H1 (cell line): ENCODE measurements around the gene CNPY2. TPM values are rescaled to one million over a fixed set of nuclear protein-coding genes. Genes with fewer than 3 reads are reported as not detected.

ENCODE experiments used
- CTCF ChIA-PET: fragments of 300-600 bp; sonication (Branson Sonifier 250); formaldehyde crosslinking; loops from one replicate; lab custom pipeline; 2021; ENCODE audit not compliant: partially characterized antibody; lab: Charles Lee
- POLR2A ChIA-PET: fragments of 300-600 bp; sonication (Branson Sonifier 250); formaldehyde crosslinking; loops from one replicate; lab custom pipeline; 2021; ENCODE audit warnings: inconsistent platforms; ENCODE audit not compliant: partially characterized antibody; lab: Charles Lee
- DNase-seq, 2 experiments: peaks; one replicate each; pipeline versions ENCODE4 v3.0.0 to v3.0.0-alpha.2; 2010 to 2022; ENCODE audit warnings: low spot score in 2 of 2, low read depth in 1 of 2, mixed read lengths in 1 of 2
- FAIRE-seq: peaks from 2 replicates; lab custom pipeline; 2011; peaks lifted over from hg19 to GRCh38; lab: Jason Lieb, UNC
- H2AFZ ChIP-seq: 2 replicates; pipeline ENCODE4 v1.8.1; 2012; ENCODE audit warnings: low read length, inconsistent platforms
- H2AK5ac ChIP-seq: 2 replicates; pipeline ENCODE4 v1.6.1; 2013; ENCODE audit warnings: low read depth, low read length
- H2BK120ac ChIP-seq: replicated peaks from 2 replicates; pipeline ENCODE3; 2013; ENCODE audit warnings: low read depth, low read length, inconsistent platforms
- H2BK12ac ChIP-seq: 2 replicates; pipeline ENCODE4 v1.6.1; 2013; ENCODE audit warnings: low read depth, low read length
- H2BK15ac ChIP-seq: 2 replicates; pipeline ENCODE4 v1.6.1; 2013; ENCODE audit warnings: low read length
- H2BK20ac ChIP-seq: 2 replicates; pipeline ENCODE4 v1.6.1; 2013; ENCODE audit warnings: low read length
- H2BK5ac ChIP-seq: 2 replicates; pipeline ENCODE4 v1.6.1; 2013; ENCODE audit warnings: low read depth, low read length
- H3K14ac ChIP-seq: 2 replicates; pipeline ENCODE4 v1.6.1; 2013; ENCODE audit warnings: inconsistent platforms; ENCODE audit not compliant: insufficient read length
- H3K18ac ChIP-seq: 2 replicates; pipeline ENCODE4 v1.6.1; 2013; ENCODE audit warnings: low read length; ENCODE audit errors: extremely low read depth
- H3K23ac ChIP-seq: 2 replicates; pipeline ENCODE4 v1.6.1; 2013; ENCODE audit warnings: inconsistent platforms; ENCODE audit not compliant: insufficient read length
- H3K23me2 ChIP-seq: 2 replicates; pipeline ENCODE4 v1.6.1; 2013; ENCODE audit warnings: low read depth, low read length
- H3K27ac ChIP-seq: 2 replicates; pipeline ENCODE4 v1.6.1; 2011; ENCODE audit warnings: low read depth, low read length, inconsistent platforms
- H3K27me3 ChIP-seq, 4 experiments: replicated peaks in 1 of 4; 1 replicate in 1 of 4; 2 replicates in 3 of 4; pipeline versions ENCODE4 v1.6.1 to v1.8.1; 2011 to 2013; ENCODE audit warnings: low read length in 3 of 4, mild to moderate bottlenecking in 3 of 4, inconsistent platforms in 2 of 4, mixed read lengths in 2 of 4, moderate library complexity in 1 of 4; ENCODE audit not compliant: control insufficient read depth in 3 of 4, insufficient read depth in 3 of 4; ENCODE audit errors: extremely low read depth in 1 of 4
- H3K36me3 ChIP-seq, 4 experiments: 2 replicates each; pipeline versions ENCODE4 v1.6.1 to v1.8.1; 2011 to 2013; ENCODE audit warnings: mild to moderate bottlenecking in 4 of 4, low read length in 3 of 4, moderate library complexity in 2 of 4, control low read depth in 1 of 4, inconsistent platforms in 1 of 4; ENCODE audit not compliant: insufficient read depth in 4 of 4, control insufficient read depth in 2 of 4
- H3K4ac ChIP-seq: replicated peaks from 2 replicates; pipeline ENCODE3; 2013; ENCODE audit warnings: low read length, low read depth, mixed read lengths, inconsistent platforms; ENCODE audit not compliant: insufficient read length
- H3K4me1 ChIP-seq, 4 experiments: replicated peaks in 1 of 4; 1 replicate in 1 of 4; 2 replicates in 3 of 4; pipeline versions ENCODE4 v1.6.1 to v1.8.1; 2011 to 2013; ENCODE audit warnings: low read length in 3 of 4, inconsistent platforms in 2 of 4, mixed read lengths in 1 of 4; ENCODE audit not compliant: insufficient read depth in 4 of 4, control insufficient read depth in 3 of 4
- H3K4me2 ChIP-seq, 2 experiments: 2 replicates each; pipeline versions ENCODE4 v1.6.1 to v1.8.1; 2011 to 2013; ENCODE audit warnings: low read depth in 2 of 2, low read length in 2 of 2, control low read depth in 1 of 2, inconsistent platforms in 1 of 2, mild to moderate bottlenecking in 1 of 2; ENCODE audit not compliant: insufficient read depth in 1 of 2
- H3K4me3 ChIP-seq, 4 experiments: fragments of 200-600, 300-600 bp in 1 of 4; sonication (generic), shearing (Covaris generic), sonication (Bioruptor Twin) in 1 of 4; 2 replicates each; pipeline versions ENCODE4 v1.5.1 to v1.8.1; 2011 to 2016; ENCODE audit warnings: low read length in 4 of 4, low read depth in 3 of 4, control low read depth in 2 of 4, inconsistent platforms in 2 of 4, mild to moderate bottlenecking in 2 of 4, mixed read lengths in 1 of 4, moderate library complexity in 1 of 4; ENCODE audit not compliant: insufficient read depth in 2 of 4; ENCODE audit errors: extremely low read depth in 1 of 4
- H3K56ac ChIP-seq: replicated peaks from 2 replicates; pipeline ENCODE3; 2013; ENCODE audit warnings: low read depth, mild to moderate bottlenecking, mixed read lengths, low read length, inconsistent platforms; ENCODE audit not compliant: insufficient read length
- H3K79me1 ChIP-seq: 2 replicates; pipeline ENCODE4 v1.6.1; 2013; ENCODE audit warnings: low read depth, low read length, control low read depth
- H3K79me2 ChIP-seq, 2 experiments: 2 replicates each; pipeline versions ENCODE4 v1.6.1 to v1.8.1; 2012 to 2013; ENCODE audit warnings: low read length in 2 of 2, mild to moderate bottlenecking in 2 of 2, inconsistent platforms in 1 of 2; ENCODE audit not compliant: insufficient read depth in 2 of 2, control insufficient read depth in 1 of 2
- H3K9ac ChIP-seq, 4 experiments: replicated peaks in 1 of 4; 1 replicate in 1 of 4; 2 replicates in 3 of 4; pipeline versions ENCODE4 v1.6.1 to v1.8.1; 2011 to 2013; ENCODE audit warnings: low read depth in 3 of 4, low read length in 3 of 4, control low read depth in 2 of 4, mild to moderate bottlenecking in 2 of 4, moderate library complexity in 2 of 4, inconsistent platforms in 1 of 4; ENCODE audit errors: extremely low read depth in 1 of 4
- H3K9me3 ChIP-seq, 2 experiments: 2 replicates each; pipeline versions ENCODE4 v1.6.1 to v1.8.1; 2012 to 2013; ENCODE audit warnings: mild to moderate bottlenecking in 2 of 2, moderate library complexity in 2 of 2, control low read depth in 1 of 2, inconsistent platforms in 1 of 2, low read depth in 1 of 2, low read length in 1 of 2, mixed read lengths in 1 of 2; ENCODE audit not compliant: insufficient read depth in 2 of 2
- H4K20me1 ChIP-seq, 2 experiments: replicated peaks in 1 of 2; 2 replicates each; pipeline versions ENCODE3 to v1.8.1; 2011 to 2013; ENCODE audit warnings: inconsistent platforms in 2 of 2, low read length in 2 of 2, mild to moderate bottlenecking in 1 of 2; ENCODE audit not compliant: insufficient read depth in 2 of 2, control insufficient read depth in 1 of 2
- H4K5ac ChIP-seq: 2 replicates; pipeline ENCODE4 v1.6.1; 2013; ENCODE audit warnings: low read length, low read depth, mixed read lengths, inconsistent platforms; ENCODE audit not compliant: insufficient read length
- H4K8ac ChIP-seq: 2 replicates; pipeline ENCODE4 v1.8.0; 2013; ENCODE audit warnings: mild to moderate bottlenecking, moderate library complexity, low read length, inconsistent platforms; ENCODE audit not compliant: insufficient read depth; ENCODE audit errors: extremely low read depth
- H4K91ac ChIP-seq: replicated peaks from 2 replicates; pipeline ENCODE3; 2013; ENCODE audit warnings: low read length, mixed read lengths, inconsistent platforms; ENCODE audit not compliant: insufficient read length
- BCL11A ChIP-seq, 2 experiments: IDR thresholded peaks; one replicate each; pipeline ENCODE4 v1.6.1; 2011; ENCODE audit warnings: low read depth in 2 of 2, low read length in 2 of 2, mild to moderate bottlenecking in 2 of 2
- CHD1 ChIP-seq: IDR thresholded peaks from 2 replicates; pipeline ENCODE4 v1.6.1; 2012; ENCODE audit warnings: low read depth, low read length, improper control_type of control experiment
- EGR1 ChIP-seq: IDR thresholded peaks from 2 replicates; pipeline ENCODE4 v1.6.1; 2011; ENCODE audit warnings: low read depth, low read length, borderline replicate concordance
- EZH2 ChIP-seq: fragments of 200-600 bp; sonication (generic); IDR thresholded peaks from 2 replicates; pipeline ENCODE4 v1.7.1; 2012; ENCODE audit warnings: low read depth, mild to moderate bottlenecking, moderate library complexity, low read length, inconsistent platforms; ENCODE audit not compliant: severe bottlenecking
- HDAC2 ChIP-seq, 2 experiments: fragments of 300-600 bp in 1 of 2; sonication (generic) in 1 of 2; IDR thresholded peaks; 2 replicates each; pipeline ENCODE4 v1.6.1; 2011 to 2012; ENCODE audit warnings: low read depth in 2 of 2, low read length in 2 of 2, mild to moderate bottlenecking in 2 of 2, moderate library complexity in 2 of 2, borderline replicate concordance in 1 of 2, inconsistent platforms in 1 of 2
- MAX ChIP-seq: IDR thresholded peaks from 2 replicates; pipeline ENCODE4 v1.6.1; 2012; ENCODE audit warnings: inconsistent platforms
- PHF8 ChIP-seq: fragments of 200-600 bp; sonication (generic); conservative IDR thresholded peaks from 2 replicates; pipeline ENCODE4 v1.7.1; 2012; ENCODE audit warnings: low read depth, mild to moderate bottlenecking, inconsistent platforms, low read length, moderate library complexity
- RBBP5 ChIP-seq: IDR thresholded peaks from 2 replicates; pipeline ENCODE4 v1.7.1; 2012; ENCODE audit warnings: low read depth, mild to moderate bottlenecking, inconsistent platforms, low read length, moderate library complexity, borderline replicate concordance
- TCF12 ChIP-seq: IDR thresholded peaks from 2 replicates; pipeline ENCODE4 v1.6.1; 2011; ENCODE audit warnings: low read depth, mild to moderate bottlenecking, low read length
- TEAD4 ChIP-seq: IDR thresholded peaks from 2 replicates; pipeline ENCODE4 v1.6.1; 2012; ENCODE audit warnings: low read depth, low read length, inconsistent platforms, mixed read lengths
- WGBS, 2 experiments: shearing (Covaris generic) in 1 of 2; methylation state at CpG; one replicate each; pipeline versions ENCODE4 v1.1.6 to v1.1.7; 2013 to 2015; ENCODE audit warnings: low lambda C conversion rate in 2 of 2, mixed read lengths in 2 of 2, inconsistent platforms in 1 of 2, low coverage in 1 of 2, missing lambda C conversion rate in 1 of 2; ENCODE audit not compliant: insufficient replicate concordance in 2 of 2, insufficient coverage in 1 of 2, insufficient read length in 1 of 2; ENCODE audit errors: extremely low coverage in 1 of 2, missing lambda C conversion rate in 1 of 2; 5-methylcytosine and 5-hydroxymethylcytosine counted together
- polyA plus RNA-seq, 7 experiments: library from polyadenylated mRNA; depleted of rRNA in 3 of 7; stranded (reverse) in 5 of 7; unstranded in 2 of 7; fragments of >200 nt in 5 of 7; fragments of 200-250 nt in 2 of 7; gene quantifications; 1 replicate in 5 of 7; 2 replicates in 1 of 7; 4 replicates in 1 of 7; pipeline versions ENCODE4 v1.2.1 to v1.2.3, GENCODE V29; 2011 to 2013; ENCODE audit warnings: missing spikeins in 2 of 7, mixed read lengths in 2 of 7
- total RNA-seq: library from RNA; stranded (reverse); fragmentation: NEBNext Ultra II Directional; extraction: Animal tissue kit (Norgen Biotek cat#: 25700); gene quantifications from 2 replicates; pipeline ENCODE4 v1.2.1, GENCODE V29; 2021

CNPY2 gene
- total and polyA plus RNA-seq, 2 of the 8 experiments (the other 6 are each of a cell fraction or from before 2014, with no cell fraction given), result 203 to 281 TPM

- H2AFZ ChIP-seq, result peak within 1 kb of the TSS; percentile 72
- H3K79me1 ChIP-seq, result no peaks in the 10 kb centered on the region
- FAIRE-seq (no peak), DNase-seq (peak; percentile 51 to 95)
- peak within 1 kb of the TSS; percentile 77; the same call in 1 of the 2 replicates for H4K8ac ChIP-seq
- H3K27me3 ChIP-seq, result no peaks in the 10 kb centered on the region
- no peak within 1 kb of the TSS for H2BK120ac ChIP-seq
- H3K4me1 ChIP-seq, result peaks cover 0 to 9% (median 3%) of the 10 kb centered on the region in 4 experiments; a peak in 4 of 7 replicates
- peak within 1 kb of the TSS; percentile 82 to 88 (median 87) for H3K4me3 ChIP-seq
- no peak within 1 kb of the TSS for H3K56ac ChIP-seq
- H4K20me1 ChIP-seq, result peaks cover 0 to 2% of the 10 kb centered on the region in 2 experiments
- H3K14ac ChIP-seq, result no peak within 1 kb of the TSS
- H3K9me3 ChIP-seq, result no peaks in the 10 kb centered on the region
- peak within 1 kb of the TSS; percentile 84 for H3K27ac ChIP-seq
- peak within 1 kb of the TSS; percentile 99; the same call in 1 of the 2 replicates for H2BK5ac ChIP-seq
- CTCF ChIA-PET, result interaction anchor here (0.5 to 3.4 kb wide), 28 partner anchors 8 to 387 kb away, joined by 3 to 20 read pairs (median 4); partner anchors contain the start of genes ANKRD52 and RNF41
- POLR2A ChIA-PET, result interaction anchor here (0.6 to 2.8 kb wide), 44 partner anchors 9 to 222 kb away, joined by 3 to 24 read pairs (median 4); partner anchors contain the start of genes ANKRD52, CS, ESYT1 and MYL6
- peak within 1 kb of the TSS; percentile 80 for H4K5ac ChIP-seq
- H3K4me2 ChIP-seq, result peak within 1 kb of the TSS; percentile 83 to 86
- peak within 1 kb of the TSS; percentile 27; the same call in 1 of the 2 replicates for H2BK12ac ChIP-seq
- peak within 1 kb of the TSS; percentile 93; the same call in 1 of the 2 replicates for H3K18ac ChIP-seq
- 2% methylated on average over 64 of the region's 68 CpGs; no CpG with 5 or more reads in 1 of the 2 experiments for WGBS, 2 experiments
- H2AK5ac ChIP-seq, result no peak within 1 kb of the TSS; the same call in 1 of the 2 replicates
- H3K79me2 ChIP-seq, result no peaks in the 10 kb centered on the region
- peaks cover 7% of the 10 kb centered on the region; the same call in 1 of the 2 replicates for H3K23me2 ChIP-seq
- H2BK15ac ChIP-seq, result peak within 1 kb of the TSS; percentile 96; the same call in 1 of the 2 replicates
- H3K36me3 ChIP-seq, result peaks cover 0 to 23% (median 4%) of the 10 kb centered on the region in 4 experiments; a peak in 3 of 8 replicates
- peak within 1 kb of the TSS; percentile 74 to 84 (median 84) for H3K9ac ChIP-seq
- peak within 1 kb of the TSS; percentile 83 for H4K91ac ChIP-seq
- no peak within 1 kb of the TSS for H3K23ac ChIP-seq
- H2BK20ac ChIP-seq, result no peak within 1 kb of the TSS
- H3K4ac ChIP-seq, result no peak within 1 kb of the TSS
- TF ChIP-seq BCL11A (IDR thresholded peaks at IDR 0.05; ENCODE audit: low read depth in 2 of 2, low read length in 2 of 2) (no peak), MAX (no peak; the same call in none of the 2 replicates), HDAC2 (IDR thresholded peaks at IDR 0.05; ENCODE audit: borderline replicate concordance in 1 of 2, low read depth in 2 of 2, low read length in 2 of 2) (no peak; a peak in 1 of 4 replicates), EZH2 (no peak), EGR1 (no peak), TCF12 (0 out of 2 replicates have a peak, but pooled peaks have one; percentile 30), CHD1 (no peak), RBBP5 (peak; percentile 84; the same call in 1 of the 2 replicates), PHF8 (peak; percentile 94), TEAD4 (no peak)
Observed at GRCh38 chr12:56266693-56267442, 48.9 kb downstream of the CNPY2 start, which contains the start of gene COQ10A. TSS of gene COQ10A (plus strand) at chr12:56266942. CDS start at chr12:56267119, 177 bp downstream.
